PC-9 (cell line): ENCODE data around the gene TENM4.

Source experiments
- EZH2 ChIP-seq: fragments of 200-600 bp; sonication (generic); IDR thresholded peaks from 2 replicates; pipeline ENCODE4 v1.8.0; 2017; ENCODE audit warnings: antibody characterized with exemption, low read depth
- TF ChIP-seq, protein P1 (sequence below): fragments of 200-600 bp; sonication (generic); conservative IDR thresholded peaks from 2 replicates; pipeline ENCODE4 v1.6.1; 2017; ENCODE audit warnings: mixed run types, antibody characterized with exemption, mild to moderate bottlenecking, moderate library complexity

GRCh38 chr11:79258576-79258975 lies 182.3 kb downstream of the TENM4 start:
- TF ChIP-seq, protein P1, sequence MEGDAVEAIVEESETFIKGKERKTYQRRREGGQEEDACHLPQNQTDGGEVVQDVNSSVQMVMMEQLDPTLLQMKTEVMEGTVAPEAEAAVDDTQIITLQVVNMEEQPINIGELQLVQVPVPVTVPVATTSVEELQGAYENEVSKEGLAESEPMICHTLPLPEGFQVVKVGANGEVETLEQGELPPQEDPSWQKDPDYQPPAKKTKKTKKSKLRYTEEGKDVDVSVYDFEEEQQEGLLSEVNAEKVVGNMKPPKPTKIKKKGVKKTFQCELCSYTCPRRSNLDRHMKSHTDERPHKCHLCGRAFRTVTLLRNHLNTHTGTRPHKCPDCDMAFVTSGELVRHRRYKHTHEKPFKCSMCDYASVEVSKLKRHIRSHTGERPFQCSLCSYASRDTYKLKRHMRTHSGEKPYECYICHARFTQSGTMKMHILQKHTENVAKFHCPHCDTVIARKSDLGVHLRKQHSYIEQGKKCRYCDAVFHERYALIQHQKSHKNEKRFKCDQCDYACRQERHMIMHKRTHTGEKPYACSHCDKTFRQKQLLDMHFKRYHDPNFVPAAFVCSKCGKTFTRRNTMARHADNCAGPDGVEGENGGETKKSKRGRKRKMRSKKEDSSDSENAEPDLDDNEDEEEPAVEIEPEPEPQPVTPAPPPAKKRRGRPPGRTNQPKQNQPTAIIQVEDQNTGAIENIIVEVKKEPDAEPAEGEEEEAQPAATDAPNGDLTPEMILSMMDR = no peak
- TF ChIP-seq EZH2 = no peak
